ENCODE results near the gene FAM181B.

- TF ChIP-seq TAF1 (IDR thresholded peaks at IDR 0.05; ENCODE audit: borderline replicate concordance, insufficient read depth, low read length) = no peak
- TF ChIP-seq POLR2AphosphoS5 (IDR thresholded peaks at IDR 0.05; ENCODE audit: low read depth, low read length) = no peak
- no peak for TF ChIP-seq REST (IDR thresholded peaks at IDR 0.05; ENCODE audit: insufficient read depth in 1 of 2, low read depth in 2 of 2, low read length in 2 of 2)
- no peak for TF ChIP-seq SIN3A (IDR thresholded peaks at IDR 0.05; ENCODE audit: borderline replicate concordance, insufficient read depth, low read length)
- TF ChIP-seq FOXP2 (optimal IDR thresholded peaks at IDR 0.05; ENCODE audit: borderline replicate concordance, extremely low read depth, extremely low read length, insufficient read depth) = no peak
Observed at GRCh38 chr11:82730754-82731153, 2.9 kb downstream of the FAM181B start.
